OCI-LY7 (cell line): Measurements from ENCODE around the gene KANSL1. TPM values are rescaled to one million over a fixed set of nuclear protein-coding genes. Genes with fewer than 3 reads are reported as not detected.

ENCODE experiments used
- BruUV-seq: library from RNA; stranded (reverse); fragments of 400-500 nt; replicated peaks from 2 replicates; lab custom pipeline; 2021; lab: Mats Ljungman, UMichigan
- CTCF ChIA-PET: fragments of 300-600 bp; sonication (Branson Sonifier 250); formaldehyde crosslinking; loops from one replicate; lab custom pipeline; 2022; ENCODE audit warnings: antibody characterized with exemption; ENCODE audit not compliant: unreplicated experiment; lab: Charles Lee
- POLR2A ChIA-PET: fragments of 300-600 bp; sonication (Branson Sonifier 250); formaldehyde crosslinking; loops from one replicate; lab custom pipeline; 2022; ENCODE audit warnings: antibody characterized with exemption; lab: Charles Lee
- DNase-seq: peaks from one replicate; pipeline ENCODE4 v3.0.0-alpha.2; 2015; ENCODE audit warnings: low spot score
- H2AFZ ChIP-seq: fragments of 200-600 bp; sonication (generic), shearing (Covaris generic); 2 replicates; pipeline ENCODE4 v1.6.1; 2014; ENCODE audit warnings: mild to moderate bottlenecking, antibody characterized with exemption, low read length, moderate library complexity
- H3K27ac ChIP-seq: fragments of 200-600 bp; sonication (generic); 2 replicates; pipeline ENCODE4 v1.5.1; 2014; ENCODE audit warnings: mixed run types, low read depth, mild to moderate bottlenecking, moderate library complexity, low read length, inconsistent platforms; ENCODE audit not compliant: poor library complexity, severe bottlenecking
- H3K36me3 ChIP-seq: fragments of 200-600 bp; sonication (generic); 2 replicates; pipeline ENCODE4 v1.6.1; 2014; ENCODE audit warnings: mild to moderate bottlenecking, antibody characterized with exemption, low read length, moderate library complexity, mixed read lengths; ENCODE audit not compliant: insufficient read depth
- H3K4me1 ChIP-seq: fragments of 200-600 bp; sonication (generic); 2 replicates; pipeline ENCODE4 v1.5.1; 2014; ENCODE audit warnings: mild to moderate bottlenecking, low read length; ENCODE audit not compliant: insufficient read depth, poor library complexity, severe bottlenecking
- H3K4me2 ChIP-seq: fragments of 200-600 bp; sonication (generic); 2 replicates; pipeline ENCODE4 v1.6.1; 2014; ENCODE audit warnings: mild to moderate bottlenecking, low read length
- H3K4me3 ChIP-seq: fragments of 200-600 bp; sonication (generic); 2 replicates; pipeline ENCODE4 v1.5.1; 2014; ENCODE audit warnings: mild to moderate bottlenecking, low read depth, low read length; ENCODE audit not compliant: poor library complexity, severe bottlenecking
- H3K79me2 ChIP-seq: fragments of 200-600 bp; sonication (generic); 2 replicates; pipeline ENCODE4 v1.6.1; 2016; ENCODE audit warnings: low read depth, mild to moderate bottlenecking, low read length, moderate library complexity, mixed read lengths; ENCODE audit not compliant: insufficient read depth
- H3K9me2 ChIP-seq: fragments of 200-600 bp; sonication (generic); 2 replicates; pipeline ENCODE4 v1.6.1; 2016; ENCODE audit warnings: mild to moderate bottlenecking, low read length, mixed read lengths; ENCODE audit not compliant: insufficient read depth
- H3K9me3 ChIP-seq: fragments of 200-600 bp; sonication (generic); 2 replicates; pipeline ENCODE4 v1.6.1; 2014; ENCODE audit warnings: mild to moderate bottlenecking, mixed run types, low read length, mixed read lengths
- H4K20me1 ChIP-seq: fragments of 200-600 bp; sonication (generic); 2 replicates; pipeline ENCODE4 v1.6.1; 2014; ENCODE audit warnings: mild to moderate bottlenecking, antibody characterized with exemption, low read length, moderate library complexity, mixed read lengths; ENCODE audit not compliant: insufficient read depth
- EZH2phosphoT487 ChIP-seq: fragments of 200-600 bp; sonication (generic); IDR thresholded peaks from 2 replicates; pipeline ENCODE4 v1.6.1; 2018; ENCODE audit warnings: low read depth, borderline replicate concordance, mild to moderate bottlenecking, mixed run types, antibody characterized with exemption, low read length, moderate library complexity, mixed read lengths
- intact Hi-C: fragments of 100-400 bp; cut with micrococcal nuclease; formaldehyde crosslinking; loops from one replicate; pipeline ENCODE4 v1.10.0; 2022; ENCODE audit not compliant: unreplicated experiment
- total RNA-seq, 2 experiments: library from RNA; depleted of rRNA in 1 of 2; stranded (reverse); fragments of >200 nt in 1 of 2; shearing (Covaris generic) in 1 of 2; gene quantifications; 2 replicates each; pipeline ENCODE4 v1.2.3, GENCODE V29; 2014 to 2022
- TF ChIP-seq, protein P1 (sequence below): fragments of 200-600 bp; sonication (generic); conservative IDR thresholded peaks from 2 replicates; pipeline ENCODE4 v1.5.1; 2014; ENCODE audit warnings: mild to moderate bottlenecking, antibody characterized with exemption, low read length, moderate library complexity, mixed read lengths

Gene KANSL1
- total RNA-seq, 2 experiments from 2014 or later, result 96.9 to 129 TPM

DNA sequence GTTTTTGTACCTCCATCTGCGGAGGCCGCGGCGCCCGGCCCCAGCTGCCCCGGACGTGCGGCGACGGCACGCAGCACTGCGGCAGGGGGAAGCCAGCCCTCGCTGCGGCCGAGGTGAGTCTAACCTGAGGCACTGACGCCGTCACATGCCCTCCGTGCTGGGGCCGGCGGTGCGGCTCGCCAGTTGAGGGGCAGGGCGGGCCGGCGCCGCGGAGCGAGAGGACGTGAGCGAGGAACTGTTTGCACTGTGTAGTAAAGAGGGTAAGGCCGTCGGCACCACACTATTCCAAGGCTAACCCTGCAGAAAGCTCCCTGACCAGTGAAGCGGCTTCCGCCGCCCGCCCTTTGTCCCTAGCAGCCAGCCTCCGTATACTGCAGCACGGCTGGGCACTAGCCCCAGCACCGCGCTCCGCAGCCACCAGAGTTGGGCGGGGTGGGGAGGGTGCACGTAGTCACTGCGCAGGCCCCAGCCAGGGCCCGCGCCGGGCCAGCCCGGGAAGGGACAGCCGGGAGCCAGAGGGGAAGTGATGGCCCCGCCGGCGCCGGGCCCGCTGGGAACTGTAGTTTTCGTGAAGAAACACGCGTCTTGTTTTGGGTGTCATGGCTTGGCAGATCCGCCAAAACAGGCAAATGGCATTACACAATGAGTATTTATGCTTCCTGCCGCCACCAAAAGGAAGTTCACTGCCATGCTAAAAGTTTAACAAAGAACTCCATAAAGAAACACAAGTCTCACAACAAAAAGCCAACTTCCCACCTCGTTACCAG lies 580 bp upstream of the KANSL1 start:
- ChIA-PET CTCF (interaction anchor here (1.1 kb wide), 1 partner anchor 19 kb away, joined by 3 read pairs; no protein-coding TSS in a partner anchor), POLR2A (interaction anchor here (0.7 to 1.0 kb wide), 2 partner anchors 40 to 49 kb away, joined by 3 to 4 read pairs; no protein-coding TSS in a partner anchor)
- H3K4me2 ChIP-seq, result peak overlapping the region; percentile 84
- H3K9me3 ChIP-seq, result peaks cover 11% of the 10 kb centered on the region; the same call in 1 of the 2 replicates
- H3K36me3 ChIP-seq, result peaks cover 37% of the 10 kb centered on the region
- H3K9me2 ChIP-seq, result no peaks in the 10 kb centered on the region
- H2AFZ ChIP-seq, result peak overlapping the region; percentile 69
- intact Hi-C loops, result loop anchor here (2.0 to 5.0 kb wide), 2 partner anchors 55 to 147 kb away; no protein-coding TSS in a partner anchor
- peak overlapping the region; percentile 74 for H3K4me3 ChIP-seq
- H3K79me2 ChIP-seq, result peaks cover 84% of the 10 kb centered on the region
- peaks cover 21% of the 10 kb centered on the region for H4K20me1 ChIP-seq
- H3K27ac ChIP-seq, result peak overlapping the region; percentile 84
- TF ChIP-seq, protein P1, sequence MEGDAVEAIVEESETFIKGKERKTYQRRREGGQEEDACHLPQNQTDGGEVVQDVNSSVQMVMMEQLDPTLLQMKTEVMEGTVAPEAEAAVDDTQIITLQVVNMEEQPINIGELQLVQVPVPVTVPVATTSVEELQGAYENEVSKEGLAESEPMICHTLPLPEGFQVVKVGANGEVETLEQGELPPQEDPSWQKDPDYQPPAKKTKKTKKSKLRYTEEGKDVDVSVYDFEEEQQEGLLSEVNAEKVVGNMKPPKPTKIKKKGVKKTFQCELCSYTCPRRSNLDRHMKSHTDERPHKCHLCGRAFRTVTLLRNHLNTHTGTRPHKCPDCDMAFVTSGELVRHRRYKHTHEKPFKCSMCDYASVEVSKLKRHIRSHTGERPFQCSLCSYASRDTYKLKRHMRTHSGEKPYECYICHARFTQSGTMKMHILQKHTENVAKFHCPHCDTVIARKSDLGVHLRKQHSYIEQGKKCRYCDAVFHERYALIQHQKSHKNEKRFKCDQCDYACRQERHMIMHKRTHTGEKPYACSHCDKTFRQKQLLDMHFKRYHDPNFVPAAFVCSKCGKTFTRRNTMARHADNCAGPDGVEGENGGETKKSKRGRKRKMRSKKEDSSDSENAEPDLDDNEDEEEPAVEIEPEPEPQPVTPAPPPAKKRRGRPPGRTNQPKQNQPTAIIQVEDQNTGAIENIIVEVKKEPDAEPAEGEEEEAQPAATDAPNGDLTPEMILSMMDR, result 0 out of 2 replicates have a peak, but pooled peaks have one; percentile 37
- no peak for TF ChIP-seq EZH2phosphoT487
- peaks cover 40% of the 10 kb centered on the region for H3K4me1 ChIP-seq
- BruUV-seq, result no TSS peak
- peak; percentile 94 for DNase-seq

DNA sequence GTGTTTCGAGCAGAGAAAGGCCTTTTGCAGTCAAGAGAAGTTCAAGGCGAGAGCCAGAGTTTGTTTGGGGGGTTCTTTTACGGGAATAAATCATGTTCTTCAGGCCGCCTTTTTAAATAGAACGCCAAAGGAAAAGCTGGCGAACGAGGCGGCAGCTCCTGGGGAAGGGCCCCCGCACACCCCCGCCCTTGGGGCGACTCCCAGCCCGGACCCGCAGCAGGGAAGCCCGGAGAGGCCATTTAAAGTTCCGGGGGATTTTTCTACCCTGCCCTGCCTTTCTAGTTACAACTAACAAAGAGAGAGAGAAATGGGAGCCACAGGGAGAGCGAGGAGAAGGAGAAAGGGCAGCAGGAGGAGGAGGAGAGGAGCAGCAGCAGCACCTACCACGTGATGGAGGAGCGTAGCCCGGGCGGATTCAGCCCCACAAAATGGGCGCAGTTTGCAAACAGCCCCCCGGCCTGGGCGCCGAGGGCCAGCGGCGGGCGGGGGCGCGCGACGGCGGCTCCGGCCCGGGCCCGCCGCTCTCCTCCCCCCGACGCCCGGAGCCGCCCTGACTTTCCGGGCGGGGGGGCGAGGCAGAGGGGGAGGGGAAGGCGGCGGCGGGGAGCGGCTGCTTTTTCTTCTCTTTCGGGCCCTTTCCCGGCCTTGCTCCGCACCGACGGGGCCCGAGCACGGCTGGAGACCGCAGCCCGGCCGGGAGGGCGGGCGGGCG lies 634 bp downstream of the KANSL1 start:
- H3K4me3 ChIP-seq, result peak overlapping the region; percentile 74

More for the DNA sequence above, 634 bp downstream of the KANSL1 start:
- ChIA-PET CTCF (interaction anchor here (0.6 to 1.1 kb wide), 7 partner anchors 20 to 642 kb away, joined by 3 to 12 read pairs (median 5); no protein-coding TSS in a partner anchor), POLR2A (interaction anchor here (0.5 to 0.7 kb wide), 2 partner anchors 25 to 1039 kb away, joined by 3 to 4 read pairs; no protein-coding TSS in a partner anchor)
- Histone ChIP-seq H2AFZ (peak overlapping the region; percentile 10; the same call in 1 of the 2 replicates), H3K4me1 (peaks cover 53% of the 10 kb centered on the region), H3K9me3 (0 out of 2 replicates have a peak, but pooled peaks cover under 1% of the 10 kb centered on the region), H3K79me2 (peaks cover 84% of the 10 kb centered on the region), H3K36me3 (peaks cover 42% of the 10 kb centered on the region), H4K20me1 (peaks cover 31% of the 10 kb centered on the region), H3K9me2 (no peaks in the 10 kb centered on the region), H3K27ac (peak overlapping the region; percentile 84), H3K4me2 (peak overlapping the region; percentile 95)
- TF ChIP-seq EZH2phosphoT487, result no peak
- TF ChIP-seq, protein P1, result no peak
- intact Hi-C loops, result loop anchor here (2.0 to 5.0 kb wide), 2 partner anchors 54 to 145 kb away; no protein-coding TSS in a partner anchor
- DNase-seq, result peak; percentile 81
- no TSS peak for BruUV-seq
